ENCODE data around the gene CTNNBL1.

CTNNBL1 gene

GRCh38 chr20:37868851-37869333, 175.1 kb downstream of the CTNNBL1 start:
- DNase-seq: no peak
- H3K4me3 ChIP-seq (ENCODE audit: low read depth, low read length): no peak overlapping the region
- H3K27me3 ChIP-seq (ENCODE audit: insufficient read depth, low read depth, severe bottlenecking): no peaks in the 10 kb centered on the region
- H3K36me3 ChIP-seq: peaks cover 7% of the 10 kb centered on the region
- H3K27ac ChIP-seq: no peak overlapping the region
- no peaks in the 10 kb centered on the region for H3K9me3 ChIP-seq (ENCODE audit: severe bottlenecking)
- no peak for TF ChIP-seq CTCF (IDR thresholded peaks at IDR 0.05; ENCODE audit: low read depth, low read length)

GRCh38 chr20:37869334-37869861, 175.6 kb downstream of the CTNNBL1 start:
- no peak overlapping the region for H3K27ac ChIP-seq
- no peak for TF ChIP-seq CTCF (IDR thresholded peaks at IDR 0.05; ENCODE audit: low read depth, low read length)
- H3K4me3 ChIP-seq (ENCODE audit: low read depth, low read length): no peak overlapping the region
- no peaks in the 10 kb centered on the region for H3K9me3 ChIP-seq (ENCODE audit: severe bottlenecking)
- no peak for DNase-seq
- no peaks in the 10 kb centered on the region for H3K27me3 ChIP-seq (ENCODE audit: insufficient read depth, low read depth, severe bottlenecking)
- peaks cover 8% of the 10 kb centered on the region for H3K36me3 ChIP-seq

- no peaks in the 10 kb centered on the region for H3K27me3 ChIP-seq (ENCODE audit: insufficient read depth, low read depth, severe bottlenecking)
- peak overlapping the region; percentile 22; the same call in 1 of the 2 replicates for H3K27ac ChIP-seq
- DNase-seq: no peak
- H3K36me3 ChIP-seq: peaks cover 8% of the 10 kb centered on the region
- no peak overlapping the region for H3K4me3 ChIP-seq (ENCODE audit: low read depth, low read length)
- no peak for TF ChIP-seq CTCF (IDR thresholded peaks at IDR 0.05; ENCODE audit: low read depth, low read length)
- H3K9me3 ChIP-seq (ENCODE audit: severe bottlenecking): no peaks in the 10 kb centered on the region
Observed at GRCh38 chr20:37870294-37870693, 176.5 kb downstream of the CTNNBL1 start.

- peaks cover 8% of the 10 kb centered on the region for H3K36me3 ChIP-seq
- H3K4me3 ChIP-seq (ENCODE audit: low read depth, low read length): no peak overlapping the region
- H3K27ac ChIP-seq: no peak overlapping the region
Observed at GRCh38 chr20:37871751-37872150, 177.9 kb downstream of the CTNNBL1 start.

GRCh38 chr20:37872161-37872560, 178.3 kb downstream of the CTNNBL1 start:
- no peaks in the 10 kb centered on the region for H3K9me3 ChIP-seq (ENCODE audit: severe bottlenecking)
- no peak for TF ChIP-seq CTCF (IDR thresholded peaks at IDR 0.05; ENCODE audit: low read depth, low read length)
- peaks cover 8% of the 10 kb centered on the region for H3K36me3 ChIP-seq
- no peaks in the 10 kb centered on the region for H3K27me3 ChIP-seq (ENCODE audit: insufficient read depth, low read depth, severe bottlenecking)
- no peak overlapping the region for H3K4me3 ChIP-seq (ENCODE audit: low read depth, low read length)
- no peak overlapping the region for H3K27ac ChIP-seq
- DNase-seq: no peak

More at GRCh38 chr20:37871751-37872150, 177.9 kb downstream of the CTNNBL1 start:
- Histone ChIP-seq H3K27me3 (ENCODE audit: insufficient read depth, low read depth, severe bottlenecking) (no peaks in the 10 kb centered on the region), H3K9me3 (ENCODE audit: severe bottlenecking) (no peaks in the 10 kb centered on the region)
- TF ChIP-seq CTCF (IDR thresholded peaks at IDR 0.05; ENCODE audit: low read depth, low read length): no peak
- no peak for DNase-seq

GRCh38 chr20:37873884-37874283, 180.1 kb downstream of the CTNNBL1 start:
- no peak for TF ChIP-seq CTCF (IDR thresholded peaks at IDR 0.05; ENCODE audit: low read depth, low read length)
- no peak for DNase-seq
- H3K27me3 ChIP-seq (ENCODE audit: insufficient read depth, low read depth, severe bottlenecking): no peaks in the 10 kb centered on the region
- no peak overlapping the region for H3K27ac ChIP-seq
- H3K4me3 ChIP-seq (ENCODE audit: low read depth, low read length): no peak overlapping the region
- H3K9me3 ChIP-seq (ENCODE audit: severe bottlenecking): no peaks in the 10 kb centered on the region
- peaks cover 5% of the 10 kb centered on the region for H3K36me3 ChIP-seq

Measured in WERI-Rb-1 (cell line).